Upper lobe of left lung (tissue), 4 donors: ENCODE measurements around the gene STK31.

Experiments
- POLR2A ChIP-seq, 4 donors: fragments of 450-650 bp; IDR thresholded peaks; one replicate each; pipeline ENCODE4 v1.5.1; 2016 to 2017; ENCODE audit warnings: antibody characterized with exemption in 4 of 4, mild to moderate bottlenecking in 2 of 4
- POLR2AphosphoS5 ChIP-seq, 2 donors: sonication (generic); formaldehyde crosslinking; IDR thresholded peaks; one replicate each; pipeline ENCODE4 v1.5.1; 2017; ENCODE audit warnings: antibody characterized with exemption in 2 of 2
- TF ChIP-seq, protein P1 (sequence below), 6 experiments: fragments of 450-650 bp in 4 of 6; fragments of 200-600 bp in 2 of 6; sonication (generic) in 2 of 6; IDR thresholded peaks; one replicate each; pipeline ENCODE4 v1.5.1; 2016 to 2019; ENCODE audit warnings: antibody characterized with exemption in 6 of 6

DNA sequence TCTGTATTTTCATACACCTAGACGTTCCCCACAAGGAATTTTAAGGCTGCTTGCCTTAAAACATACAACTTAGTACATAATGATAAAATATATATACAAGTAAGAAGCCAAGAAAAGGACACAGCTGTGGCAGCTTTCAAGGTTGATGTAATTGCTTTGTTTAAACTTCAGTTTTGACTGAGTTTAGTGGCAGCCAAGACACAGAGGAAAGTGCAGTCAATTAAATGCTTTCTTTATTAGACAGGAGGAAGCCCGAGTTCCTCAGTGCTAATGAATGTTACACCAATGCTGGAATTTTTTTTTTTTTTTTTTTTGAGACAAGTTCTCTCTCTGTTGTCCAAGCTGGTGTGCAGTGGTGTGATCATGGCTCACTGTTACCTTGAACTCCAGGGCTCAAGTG lies 11.2 kb upstream of the STK31 start:
- TF ChIP-seq, protein P1, sequence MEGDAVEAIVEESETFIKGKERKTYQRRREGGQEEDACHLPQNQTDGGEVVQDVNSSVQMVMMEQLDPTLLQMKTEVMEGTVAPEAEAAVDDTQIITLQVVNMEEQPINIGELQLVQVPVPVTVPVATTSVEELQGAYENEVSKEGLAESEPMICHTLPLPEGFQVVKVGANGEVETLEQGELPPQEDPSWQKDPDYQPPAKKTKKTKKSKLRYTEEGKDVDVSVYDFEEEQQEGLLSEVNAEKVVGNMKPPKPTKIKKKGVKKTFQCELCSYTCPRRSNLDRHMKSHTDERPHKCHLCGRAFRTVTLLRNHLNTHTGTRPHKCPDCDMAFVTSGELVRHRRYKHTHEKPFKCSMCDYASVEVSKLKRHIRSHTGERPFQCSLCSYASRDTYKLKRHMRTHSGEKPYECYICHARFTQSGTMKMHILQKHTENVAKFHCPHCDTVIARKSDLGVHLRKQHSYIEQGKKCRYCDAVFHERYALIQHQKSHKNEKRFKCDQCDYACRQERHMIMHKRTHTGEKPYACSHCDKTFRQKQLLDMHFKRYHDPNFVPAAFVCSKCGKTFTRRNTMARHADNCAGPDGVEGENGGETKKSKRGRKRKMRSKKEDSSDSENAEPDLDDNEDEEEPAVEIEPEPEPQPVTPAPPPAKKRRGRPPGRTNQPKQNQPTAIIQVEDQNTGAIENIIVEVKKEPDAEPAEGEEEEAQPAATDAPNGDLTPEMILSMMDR (IDR thresholded peaks at IDR 0.05): no peak
- no peak for TF ChIP-seq POLR2AphosphoS5 (IDR thresholded peaks at IDR 0.05)
- no peak for TF ChIP-seq POLR2A (IDR thresholded peaks at IDR 0.05)
